Prostate gland (tissue), 2 donors: ENCODE results near the gene TMEM253.

Source experiments
- CTCF ChIP-seq, 4 experiments: fragments of 200-600 bp in 2 of 4; fragments of 450-650 bp in 2 of 4; sonication (generic) in 2 of 4; IDR thresholded peaks; 1 replicate in 3 of 4; 2 replicates in 1 of 4; pipeline ENCODE4 v1.5.1; 2016 to 2019; ENCODE audit warnings: antibody characterized with exemption in 4 of 4, mild to moderate bottlenecking in 2 of 4, moderate library complexity in 2 of 4
- POLR2A ChIP-seq: fragments of 450-650 bp; IDR thresholded peaks from one replicate; pipeline ENCODE4 v1.6.1; 2016; ENCODE audit warnings: antibody characterized with exemption, mild to moderate bottlenecking

GRCh38 chr14:21072031-21072473 is 28.8 kb upstream of the TMEM253 start:
- TF ChIP-seq POLR2A = no peak
- TF ChIP-seq CTCF (IDR thresholded peaks at IDR 0.05) = no peak
